NCI-H1436 (cell line): ENCODE results near the gene CPN2.

Experiments
- DNase-seq: peaks from one replicate; lab custom pipeline; 2025; lab: John Stamatoyannopoulos, UW

Gene CPN2

GRCh38 chr3:194380326-194380725 lies 29.2 kb upstream of the CPN2 start:
- DNase-seq, result no peak

- DNase-seq, result peak; percentile 65
These were observed 28.5 kb upstream of the CPN2 start for GRCh38 chr3:194379651-194380050.

DNA sequence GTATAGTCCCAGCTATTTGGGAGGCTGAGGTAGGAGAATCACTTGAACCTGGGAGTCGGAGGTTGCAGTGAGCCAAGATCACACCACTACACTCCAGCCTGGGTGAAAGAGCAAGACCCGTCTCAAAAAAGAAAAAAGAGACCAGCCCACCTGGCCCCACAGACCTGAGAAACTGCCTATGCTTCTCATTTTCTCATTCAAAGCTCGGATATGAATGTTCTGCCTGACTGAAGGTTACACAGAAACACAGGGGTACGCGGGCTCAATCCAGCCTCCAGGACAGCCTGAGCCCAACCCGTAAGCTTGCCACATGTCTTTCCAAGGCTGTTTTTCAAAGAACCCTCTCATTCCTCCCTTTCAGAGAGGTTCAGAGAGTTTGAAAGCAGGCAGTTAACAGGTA lies 28.1 kb upstream of the CPN2 start:
- no peak for DNase-seq

DNA sequence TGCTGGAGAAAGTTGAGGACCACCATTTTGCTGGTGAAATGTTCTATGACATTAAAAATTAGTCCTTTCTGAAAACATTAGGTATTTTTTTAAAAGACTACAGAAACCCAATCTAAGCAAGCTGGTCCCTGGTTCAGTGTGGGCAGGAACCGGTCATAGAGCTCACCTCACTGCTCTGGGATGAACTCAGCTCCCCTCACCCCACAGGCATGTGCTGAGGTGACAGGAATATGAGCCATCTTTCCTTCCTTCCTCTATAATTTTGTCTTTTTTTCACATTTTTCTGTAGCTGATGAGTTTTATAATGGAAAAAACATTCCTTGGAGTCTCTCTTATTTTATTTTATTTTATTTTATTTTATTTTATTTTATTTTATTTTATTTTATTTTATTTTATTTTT lies 26.6 kb upstream of the CPN2 start:
- no peak for DNase-seq

GRCh38 chr3:194376241-194376560 lies 25.1 kb upstream of the CPN2 start:
- DNase-seq, result no peak

DNA sequence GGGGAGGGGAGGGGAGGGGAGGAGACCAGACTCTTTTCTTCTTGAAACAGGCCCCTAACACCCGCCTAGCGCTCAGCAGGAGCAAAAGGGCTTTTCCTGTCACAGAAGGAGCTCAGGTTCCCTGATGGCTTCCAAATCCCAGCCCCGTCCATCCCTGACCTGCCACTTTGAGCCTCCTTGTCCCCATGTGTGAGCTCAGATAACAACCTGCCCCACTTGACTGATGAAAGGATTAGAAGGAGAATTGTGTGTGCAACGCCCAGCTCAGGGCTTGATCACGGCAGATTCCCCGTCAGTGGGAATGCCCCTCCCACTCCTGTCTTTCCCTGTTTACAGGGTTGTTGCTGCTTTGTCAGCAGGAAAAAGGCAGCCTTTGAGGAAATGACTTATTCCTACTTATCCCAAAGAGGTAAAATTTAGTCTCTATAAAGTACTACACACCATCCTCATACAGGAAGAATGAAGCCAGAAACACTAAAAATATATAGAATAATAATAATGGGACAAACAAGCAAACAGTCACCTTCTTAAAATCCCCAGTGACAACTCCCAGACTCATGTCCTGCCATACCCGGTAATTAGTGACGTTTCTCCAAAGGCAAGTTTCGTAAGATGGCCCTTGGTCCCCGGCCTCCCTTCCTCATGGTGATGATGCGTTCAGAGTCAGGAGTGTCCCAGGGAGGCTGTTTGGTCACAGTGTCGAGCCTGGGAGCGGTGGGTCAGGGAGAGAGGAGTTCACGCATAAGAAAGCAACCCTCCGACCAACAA lies 24.5 kb upstream of the CPN2 start:
- DNase-seq, result peak; percentile 53

GRCh38 chr3:194374935-194375334 lies 23.8 kb upstream of the CPN2 start:
- peak; percentile 56 for DNase-seq

- DNase-seq, result no peak
These were observed 22.8 kb upstream of the CPN2 start for GRCh38 chr3:194373899-194374298.

DNA sequence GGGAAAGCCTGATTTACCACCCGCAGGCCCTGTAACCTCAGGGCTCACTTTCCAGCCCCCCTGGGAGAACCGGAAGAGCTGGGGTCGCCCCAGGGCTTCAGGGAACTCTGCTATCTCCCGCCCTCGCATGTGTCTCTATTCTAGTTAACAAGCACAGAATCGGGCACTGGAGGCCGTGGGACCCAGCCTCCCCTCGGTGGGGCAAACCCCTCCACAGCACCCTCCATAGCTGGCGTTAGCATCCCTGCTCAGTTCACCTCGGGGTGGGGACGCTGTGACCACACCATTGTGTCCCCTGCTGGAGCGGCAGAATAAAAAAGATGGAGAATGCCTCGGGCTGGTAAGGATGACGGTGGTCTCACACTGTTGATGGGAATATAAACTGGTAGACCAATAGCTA lies 21.9 kb upstream of the CPN2 start:
- DNase-seq, result no peak

GRCh38 chr3:194370753-194371152 lies 19.6 kb upstream of the CPN2 start:
- DNase-seq, result no peak

DNA sequence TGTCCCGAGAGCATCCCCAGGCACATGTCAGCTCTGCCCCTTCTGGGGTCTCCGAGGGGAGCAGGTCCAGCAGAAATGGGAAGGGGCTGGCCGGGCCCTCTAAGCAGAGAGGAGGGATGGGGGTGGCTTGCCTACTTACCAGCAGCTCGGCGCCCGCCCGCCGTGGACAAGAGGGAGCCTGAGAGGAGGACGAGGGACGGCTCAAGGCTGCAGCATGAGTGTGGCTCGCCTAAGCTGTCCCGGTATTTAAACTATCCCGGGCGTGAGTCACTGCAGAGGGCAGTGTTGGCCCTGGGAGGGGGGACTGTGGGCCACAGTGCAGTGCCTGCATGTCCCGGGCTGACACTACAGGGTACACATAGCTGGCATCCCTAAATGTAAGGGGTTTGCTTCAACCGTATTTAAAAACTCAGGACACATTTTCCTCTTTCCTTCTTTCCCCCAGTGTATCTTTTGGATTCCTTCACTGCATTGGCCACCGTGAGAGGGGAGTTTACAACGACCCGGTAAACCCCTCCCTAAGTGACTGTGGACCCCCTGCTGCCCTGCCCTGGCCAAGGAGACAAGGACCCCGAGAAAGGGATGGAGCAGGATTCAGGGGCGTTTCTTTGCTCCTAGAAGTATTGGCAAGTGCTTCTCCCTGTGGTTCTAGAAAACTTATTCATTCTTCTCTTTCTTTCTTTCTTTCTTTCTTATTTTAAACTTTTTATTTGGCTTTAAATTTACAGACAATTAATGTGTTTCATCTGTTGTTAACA lies 18.6 kb upstream of the CPN2 start, which contains the start of gene LRRC15:
LRRC15 (minus strand) TSS at position 222 of the 758 bp plus-strand sequence. CDS start 8,700 bp downstream, outside the sequence.
- no peak for DNase-seq

DNA sequence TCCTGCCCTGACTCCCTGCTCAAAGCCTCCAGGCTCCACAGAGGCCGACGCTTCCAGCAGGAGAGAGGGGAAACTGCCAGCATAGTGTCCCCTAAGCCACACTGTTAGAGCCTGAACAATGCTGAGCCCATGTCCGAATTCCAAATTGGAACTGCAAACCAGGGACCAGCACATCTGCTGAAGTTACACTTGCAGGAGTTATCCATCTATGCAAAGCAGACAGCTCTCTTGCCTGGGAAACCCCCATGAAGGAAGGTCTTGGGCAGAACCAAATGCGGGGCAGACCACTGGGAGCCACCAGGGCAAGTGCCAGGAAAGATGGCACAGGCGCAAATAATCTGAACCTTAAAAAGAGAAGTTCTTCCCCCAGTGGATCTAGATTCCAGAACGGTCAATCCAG lies 17.8 kb upstream of the CPN2 start:
- no peak for DNase-seq

DNA sequence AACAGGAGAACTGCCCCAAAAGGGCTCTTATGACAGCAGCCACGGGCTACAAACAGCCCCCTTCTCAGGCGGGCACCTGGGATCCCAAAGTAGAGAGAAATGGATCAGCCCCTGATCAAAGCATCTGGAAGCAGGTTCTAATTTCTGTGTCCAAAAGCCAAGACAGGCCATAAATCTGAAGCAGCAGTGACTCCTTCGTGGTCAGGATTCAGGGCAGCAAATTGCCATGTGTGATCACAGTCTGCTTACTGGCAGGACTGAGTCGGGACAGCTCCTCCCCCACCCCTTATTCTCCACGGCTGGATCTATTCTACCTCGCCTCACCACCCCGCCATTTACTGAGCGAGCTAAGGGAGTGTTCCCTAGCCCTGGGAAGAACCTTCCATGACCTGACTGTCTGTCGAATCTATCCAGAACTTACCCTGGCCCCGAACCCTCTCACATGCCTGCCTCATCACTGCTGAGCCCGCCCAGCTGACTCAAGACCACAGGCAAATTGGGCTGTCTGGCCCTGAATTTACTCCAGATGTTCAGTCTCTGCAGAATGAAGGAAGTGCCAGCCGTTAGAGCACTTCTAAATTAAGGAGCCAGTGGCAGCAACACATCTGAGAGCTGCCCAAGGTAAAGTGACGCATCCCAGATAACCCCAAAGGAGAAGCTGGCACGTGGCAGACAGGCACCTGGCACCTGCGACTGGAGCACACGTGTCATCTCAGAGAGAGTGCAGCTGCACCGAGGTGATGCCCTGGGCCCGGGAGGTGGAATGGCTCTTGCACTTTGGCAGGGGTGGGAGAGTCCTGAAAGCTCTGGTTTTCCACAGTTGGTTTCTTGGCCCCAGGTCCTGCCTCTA lies 17.1 kb upstream of the CPN2 start:
- DNase-seq, result no peak

GRCh38 chr3:194365978-194366490 lies 14.9 kb upstream of the CPN2 start:
- no peak for DNase-seq

DNA sequence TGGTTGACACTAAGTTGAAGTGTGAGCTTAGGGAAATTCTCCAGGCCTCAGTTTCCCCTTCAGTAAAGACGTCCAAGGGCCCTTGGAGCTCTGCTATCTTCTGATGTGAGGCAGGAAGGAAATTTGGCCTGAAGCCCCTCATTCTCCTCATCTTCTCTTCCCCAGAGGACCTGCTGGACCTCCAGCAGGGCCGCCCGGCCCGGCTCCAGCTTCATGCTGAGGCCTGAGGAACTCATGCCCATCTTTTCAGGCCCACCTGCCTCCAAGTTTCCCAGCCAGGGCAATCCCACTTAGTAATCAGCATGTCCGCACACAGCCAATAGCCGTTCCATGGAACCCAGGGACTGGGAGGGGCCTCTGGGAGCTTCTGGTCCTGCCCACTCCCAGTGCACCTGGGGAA lies 14.4 kb upstream of the CPN2 start:
- DNase-seq, result no peak

DNA sequence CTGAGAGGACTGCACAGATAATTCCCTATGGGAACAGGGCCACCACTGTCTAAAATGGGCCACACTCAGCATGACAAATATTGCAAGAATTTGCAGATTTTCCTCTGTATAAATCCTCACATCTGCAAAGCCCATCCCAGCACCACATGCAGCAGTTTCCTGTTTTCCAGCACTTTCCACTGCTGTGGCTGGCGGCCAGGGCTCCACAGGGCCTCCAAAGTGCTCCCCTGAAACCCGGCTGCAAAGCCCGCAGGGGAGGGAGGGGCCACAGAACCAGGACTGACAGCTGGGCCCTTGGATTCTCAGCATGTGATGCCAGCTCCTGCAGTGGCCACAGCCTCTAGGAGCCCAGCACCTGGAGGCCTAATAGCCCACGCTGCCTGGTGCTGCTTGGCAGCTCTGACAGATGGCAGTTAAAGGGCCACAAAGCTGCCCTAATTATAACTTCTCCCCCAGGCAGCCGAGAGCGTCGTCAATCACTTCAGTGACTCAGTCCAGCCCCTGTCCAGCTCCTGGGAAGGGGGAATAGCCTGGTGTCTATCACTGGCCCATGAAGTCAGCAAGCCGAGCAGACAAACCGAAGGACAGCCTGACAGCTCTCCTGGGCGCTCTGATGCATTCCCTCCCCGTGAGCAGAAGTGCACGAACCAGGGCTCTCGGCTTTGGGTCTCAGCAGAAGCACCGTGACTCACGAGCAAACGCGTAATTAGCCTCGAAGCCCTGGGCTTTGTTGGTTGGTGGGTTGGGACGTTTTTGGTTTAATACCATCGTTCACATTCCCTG lies 13.7 kb upstream of the CPN2 start:
- DNase-seq, result peak; percentile 32

DNA sequence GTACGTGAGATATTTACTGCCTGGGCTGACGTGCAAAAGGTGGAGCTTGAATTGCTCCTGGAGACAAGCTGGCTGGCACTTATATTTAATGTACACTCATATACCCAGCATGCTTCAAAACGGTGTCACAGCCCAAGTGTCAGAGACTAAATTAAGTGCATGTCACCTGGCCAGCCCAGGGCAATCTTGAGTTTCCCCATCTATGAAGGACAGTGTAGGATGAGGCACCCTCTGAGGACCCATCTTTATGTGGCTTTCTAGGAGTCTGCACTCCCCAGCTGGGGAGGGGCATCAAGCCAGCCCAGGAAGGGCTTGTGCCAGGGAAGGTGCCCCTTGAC lies 13.2 kb upstream of the CPN2 start:
- no peak for DNase-seq

DNA sequence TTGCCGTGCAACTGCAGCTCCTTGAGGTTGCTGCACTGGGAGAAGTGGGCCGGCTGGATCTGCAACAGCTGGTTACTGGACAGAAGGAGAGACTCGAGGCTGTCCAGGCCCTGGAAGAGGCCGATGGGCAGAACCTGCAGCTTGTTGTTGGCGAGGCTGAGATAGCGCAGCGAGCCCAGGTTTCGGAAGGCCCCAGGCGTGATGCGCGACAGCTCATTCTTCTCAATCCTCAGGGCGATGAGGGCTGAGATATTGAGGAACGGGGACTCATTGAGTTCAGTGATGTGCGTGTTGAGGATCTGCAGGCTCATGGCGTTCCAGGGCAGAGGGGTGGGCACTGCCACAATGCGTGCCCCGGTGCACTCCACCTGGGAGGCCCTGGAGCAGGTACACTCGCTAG lies 9.4 kb upstream of the CPN2 start:
- no peak for DNase-seq

DNA sequence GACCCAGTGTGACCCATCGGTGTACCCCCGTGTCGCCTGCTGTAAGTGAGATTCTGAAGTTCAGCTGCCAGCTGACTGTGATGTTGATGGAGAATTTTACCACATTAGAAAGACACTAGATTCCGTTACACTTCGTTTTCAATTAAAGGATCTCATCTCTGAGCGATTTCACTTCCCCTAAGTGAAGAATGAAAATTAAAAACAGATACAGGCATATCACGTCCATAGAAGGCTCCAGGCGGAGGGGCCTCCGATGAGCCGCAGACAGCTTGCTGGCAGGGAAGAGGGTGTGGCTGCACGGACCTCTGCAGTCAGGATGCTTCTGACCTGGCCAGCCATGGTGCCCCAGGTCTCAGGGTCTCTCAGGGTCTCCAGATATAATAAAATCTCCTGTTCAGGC lies 6.6 kb upstream of the CPN2 start:
- DNase-seq, result no peak

DNA sequence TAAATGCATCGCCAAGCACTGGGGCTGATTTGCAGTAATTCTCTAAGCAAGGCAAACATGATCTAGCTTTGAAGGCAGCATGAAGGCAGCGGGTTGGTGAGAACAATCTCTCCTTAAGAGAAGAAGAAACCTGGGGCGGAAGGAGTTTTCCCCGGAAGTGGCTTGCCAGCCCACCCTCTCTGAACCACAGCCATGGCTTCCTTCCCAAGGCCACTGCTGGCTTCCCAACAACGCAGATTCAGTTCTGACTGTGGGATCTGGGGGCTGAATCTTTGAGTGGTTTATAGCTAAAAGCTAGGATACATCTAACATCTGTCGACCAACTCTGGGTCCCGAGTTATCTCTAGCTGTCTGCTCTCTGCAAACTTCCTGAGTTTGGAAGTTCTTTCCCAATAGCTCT lies 4.3 kb upstream of the CPN2 start:
- DNase-seq, result no peak

DNA sequence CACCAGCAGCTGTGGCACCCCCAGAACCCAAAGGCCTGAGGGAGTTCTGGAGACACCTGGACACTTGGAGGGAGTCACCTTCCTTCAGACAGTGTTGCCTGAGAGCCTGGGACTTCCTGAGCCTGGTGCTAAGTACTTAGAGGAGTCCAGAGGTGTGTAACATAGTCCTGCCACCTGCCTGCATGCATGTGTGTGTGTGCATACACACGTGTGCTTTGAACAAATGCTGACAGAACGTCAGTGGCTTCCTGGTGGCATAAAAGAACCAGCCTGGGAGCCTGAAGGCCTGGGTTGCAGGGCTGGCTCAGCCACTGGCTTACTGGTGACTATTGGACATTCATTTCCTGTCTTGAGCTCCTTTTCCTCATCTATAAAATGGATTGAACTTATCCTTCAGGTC lies 3.2 kb upstream of the CPN2 start:
- no peak for DNase-seq
